ENCODE data around the gene USP9X. TPM values are rescaled to one million over a fixed set of nuclear protein-coding genes. Genes with fewer than 3 reads are reported as not detected.

Gene USP9X
- total and polyA plus RNA-seq, 8 donors, result 6.3 to 55.2 (median 31.3) TPM

- FAIRE-seq, result no peak
- Histone ChIP-seq H3K4me1 (no peaks in the 10 kb centered on the region), H3K9me3 (no peaks in the 10 kb centered on the region), H3K27ac (no peak overlapping the region), H3K36me3 (peaks cover 3 to 32% (median 3%) of the 10 kb centered on the region in 3 donors), H3K4me3 (no peak overlapping the region), H3K27me3 (no peaks in the 10 kb centered on the region)
- 70 to 79% methylated on average over 2 of the region's 2 CpGs for WGBS, 2 donors
- no peak for DNase-seq
- intact Hi-C loops (cut with DNase I), result no loop called here
- no peak for TF ChIP-seq CTCF (IDR thresholded peaks at IDR 0.05)
- ATAC-seq, result no peak
Measured at GRCh38 chrX:41234962-41235361, 149.7 kb downstream of the USP9X start.

- H3K4me1 ChIP-seq, result no peaks in the 10 kb centered on the region
- peaks cover 0 to 18% (median 0%) of the 10 kb centered on the region in 3 donors for H3K36me3 ChIP-seq
- no peaks in the 10 kb centered on the region for H3K27me3 ChIP-seq
- intact Hi-C loops (cut with DNase I), result no loop called here
- DNase-seq (no peak), ATAC-seq (peak in 1 of 4 donors; percentile 24), FAIRE-seq (no peak)
- no peak overlapping the region for H3K4me3 ChIP-seq
- H3K27ac ChIP-seq, result no peak overlapping the region
- no peaks in the 10 kb centered on the region for H3K9me3 ChIP-seq
- no peak for TF ChIP-seq CTCF (IDR thresholded peaks at IDR 0.05)
Measured at GRCh38 chrX:41236629-41237028, 151.4 kb downstream of the USP9X start.

- intact Hi-C loops (cut with DNase I), result no loop called here
- no peak for FAIRE-seq
Measured at GRCh38 chrX:41240509-41240908, 155.3 kb downstream of the USP9X start.

GRCh38 chrX:41241962-41242361 is 156.7 kb downstream of the USP9X start:
- TF ChIP-seq CTCF (IDR thresholded peaks at IDR 0.05), result no peak
- H3K36me3 ChIP-seq, result no peaks in the 10 kb centered on the region
- H3K9me3 ChIP-seq, result no peaks in the 10 kb centered on the region
- FAIRE-seq (no peak), ATAC-seq (no peak), DNase-seq (no peak)
- intact Hi-C loops (cut with DNase I), result no loop called here
- no peak overlapping the region for H3K27ac ChIP-seq
- H3K4me1 ChIP-seq, result no peaks in the 10 kb centered on the region
- WGBS, 2 donors, result 86 to 88% methylated on average over 11 of the region's 11 CpGs
- peaks cover 0 to 3% (median 0%) of the 10 kb centered on the region in 4 donors for H3K27me3 ChIP-seq
- H3K4me3 ChIP-seq, result no peak overlapping the region

More at GRCh38 chrX:41240509-41240908, 155.3 kb downstream of the USP9X start:
- Histone ChIP-seq H3K9me3 (no peaks in the 10 kb centered on the region), H3K36me3 (no peaks in the 10 kb centered on the region), H3K4me3 (no peak overlapping the region), H3K27ac (no peak overlapping the region), H3K4me1 (no peaks in the 10 kb centered on the region), H3K27me3 (peaks cover 0 to 3% (median 0%) of the 10 kb centered on the region in 4 donors)
- peak in 2 of 4 donors; percentile 32 to 39 for ATAC-seq
- TF ChIP-seq CTCF (IDR thresholded peaks at IDR 0.05), result no peak
- DNase-seq, result no peak
- WGBS, 2 donors, result 65 to 71% methylated on average over 3 of the region's 3 CpGs

GRCh38 chrX:41245641-41246040 is 160.4 kb downstream of the USP9X start:
- DNase-seq, result no peak
- no peak for FAIRE-seq
- H3K27ac ChIP-seq, result no peak overlapping the region
- intact Hi-C loops (cut with DNase I), result no loop called here
- H3K36me3 ChIP-seq, result no peaks in the 10 kb centered on the region
- H3K4me3 ChIP-seq, result no peak overlapping the region
- no peak for ATAC-seq
- H3K4me1 ChIP-seq, result no peaks in the 10 kb centered on the region
- H3K27me3 ChIP-seq, result peaks cover 0 to 3% (median 0%) of the 10 kb centered on the region in 4 donors
- WGBS, 2 donors, result 88 to 91% methylated on average over 2 of the region's 2 CpGs
- H3K9me3 ChIP-seq, result no peaks in the 10 kb centered on the region
- TF ChIP-seq CTCF (IDR thresholded peaks at IDR 0.05), result no peak

All from pancreas (tissue), 10 donors.